ENCODE data around the gene SNN.

GRCh38 chr16:11627292-11627663, 41.0 kb upstream of the SNN start:
- TF ChIP-seq, protein P1, sequence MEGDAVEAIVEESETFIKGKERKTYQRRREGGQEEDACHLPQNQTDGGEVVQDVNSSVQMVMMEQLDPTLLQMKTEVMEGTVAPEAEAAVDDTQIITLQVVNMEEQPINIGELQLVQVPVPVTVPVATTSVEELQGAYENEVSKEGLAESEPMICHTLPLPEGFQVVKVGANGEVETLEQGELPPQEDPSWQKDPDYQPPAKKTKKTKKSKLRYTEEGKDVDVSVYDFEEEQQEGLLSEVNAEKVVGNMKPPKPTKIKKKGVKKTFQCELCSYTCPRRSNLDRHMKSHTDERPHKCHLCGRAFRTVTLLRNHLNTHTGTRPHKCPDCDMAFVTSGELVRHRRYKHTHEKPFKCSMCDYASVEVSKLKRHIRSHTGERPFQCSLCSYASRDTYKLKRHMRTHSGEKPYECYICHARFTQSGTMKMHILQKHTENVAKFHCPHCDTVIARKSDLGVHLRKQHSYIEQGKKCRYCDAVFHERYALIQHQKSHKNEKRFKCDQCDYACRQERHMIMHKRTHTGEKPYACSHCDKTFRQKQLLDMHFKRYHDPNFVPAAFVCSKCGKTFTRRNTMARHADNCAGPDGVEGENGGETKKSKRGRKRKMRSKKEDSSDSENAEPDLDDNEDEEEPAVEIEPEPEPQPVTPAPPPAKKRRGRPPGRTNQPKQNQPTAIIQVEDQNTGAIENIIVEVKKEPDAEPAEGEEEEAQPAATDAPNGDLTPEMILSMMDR (IDR thresholded peaks at IDR 0.05), result no peak
- no peak for TF ChIP-seq POLR2A (IDR thresholded peaks at IDR 0.05)
